PC-9 (cell line): ENCODE results near the gene SLC26A2.

Experiments
- CTCF ChIP-seq: fragments of 200-600 bp; sonication (generic); conservative IDR thresholded peaks from 2 replicates; pipeline ENCODE4 v1.6.1; 2017; ENCODE audit warnings: mixed run types, antibody characterized with exemption, mild to moderate bottlenecking, moderate library complexity
- EZH2 ChIP-seq: fragments of 200-600 bp; sonication (generic); IDR thresholded peaks from 2 replicates; pipeline ENCODE4 v1.8.0; 2017; ENCODE audit warnings: antibody characterized with exemption, low read depth

- TF ChIP-seq EZH2 (no peak), CTCF (no peak)
Observed at GRCh38 chr5:149921597-149921996, 39.0 kb upstream of the SLC26A2 start.
